Esophagus muscularis mucosa (tissue), 4 donors: Measurements from ENCODE around the gene SLC16A14.

Source experiments
- EP300 ChIP-seq: sonication (generic); formaldehyde crosslinking; IDR thresholded peaks from one replicate; pipeline ENCODE4 v1.6.1; 2017; ENCODE audit warnings: antibody characterized with exemption
- POLR2A ChIP-seq: fragments of 450-650 bp; IDR thresholded peaks from one replicate; pipeline ENCODE4 v1.6.1; 2017; ENCODE audit warnings: antibody characterized with exemption, moderate library complexity, mild to moderate bottlenecking, low read depth
- POLR2AphosphoS5 ChIP-seq, 2 donors: sonication (generic); formaldehyde crosslinking; IDR thresholded peaks; one replicate each; pipeline ENCODE4 v1.6.1; 2017; ENCODE audit warnings: antibody characterized with exemption in 2 of 2
- TF ChIP-seq, protein P1 (sequence below), 3 experiments: fragments of 200-600 bp in 2 of 3; fragments of 450-650 bp in 1 of 3; sonication (generic) in 2 of 3; IDR thresholded peaks; one replicate each; pipeline ENCODE4 v1.5.1; 2017 to 2019; ENCODE audit warnings: antibody characterized with exemption in 3 of 3, mild to moderate bottlenecking in 2 of 3, moderate library complexity in 1 of 3

- TF ChIP-seq, protein P1, sequence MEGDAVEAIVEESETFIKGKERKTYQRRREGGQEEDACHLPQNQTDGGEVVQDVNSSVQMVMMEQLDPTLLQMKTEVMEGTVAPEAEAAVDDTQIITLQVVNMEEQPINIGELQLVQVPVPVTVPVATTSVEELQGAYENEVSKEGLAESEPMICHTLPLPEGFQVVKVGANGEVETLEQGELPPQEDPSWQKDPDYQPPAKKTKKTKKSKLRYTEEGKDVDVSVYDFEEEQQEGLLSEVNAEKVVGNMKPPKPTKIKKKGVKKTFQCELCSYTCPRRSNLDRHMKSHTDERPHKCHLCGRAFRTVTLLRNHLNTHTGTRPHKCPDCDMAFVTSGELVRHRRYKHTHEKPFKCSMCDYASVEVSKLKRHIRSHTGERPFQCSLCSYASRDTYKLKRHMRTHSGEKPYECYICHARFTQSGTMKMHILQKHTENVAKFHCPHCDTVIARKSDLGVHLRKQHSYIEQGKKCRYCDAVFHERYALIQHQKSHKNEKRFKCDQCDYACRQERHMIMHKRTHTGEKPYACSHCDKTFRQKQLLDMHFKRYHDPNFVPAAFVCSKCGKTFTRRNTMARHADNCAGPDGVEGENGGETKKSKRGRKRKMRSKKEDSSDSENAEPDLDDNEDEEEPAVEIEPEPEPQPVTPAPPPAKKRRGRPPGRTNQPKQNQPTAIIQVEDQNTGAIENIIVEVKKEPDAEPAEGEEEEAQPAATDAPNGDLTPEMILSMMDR (IDR thresholded peaks at IDR 0.05), result no peak
- TF ChIP-seq POLR2AphosphoS5 (IDR thresholded peaks at IDR 0.05) (no peak), POLR2A (no peak), EP300 (no peak)
Observed at GRCh38 chr2:230097424-230097823, 28.7 kb upstream of the SLC16A14 start.
